ENCODE data around the gene DUSP28.
"Not testable (repeated sequence)": the region's sequence is repeated elsewhere in the genome, so short reads cannot be mapped to it uniquely, and the experiment has no call there.

Gene DUSP28

DNA sequence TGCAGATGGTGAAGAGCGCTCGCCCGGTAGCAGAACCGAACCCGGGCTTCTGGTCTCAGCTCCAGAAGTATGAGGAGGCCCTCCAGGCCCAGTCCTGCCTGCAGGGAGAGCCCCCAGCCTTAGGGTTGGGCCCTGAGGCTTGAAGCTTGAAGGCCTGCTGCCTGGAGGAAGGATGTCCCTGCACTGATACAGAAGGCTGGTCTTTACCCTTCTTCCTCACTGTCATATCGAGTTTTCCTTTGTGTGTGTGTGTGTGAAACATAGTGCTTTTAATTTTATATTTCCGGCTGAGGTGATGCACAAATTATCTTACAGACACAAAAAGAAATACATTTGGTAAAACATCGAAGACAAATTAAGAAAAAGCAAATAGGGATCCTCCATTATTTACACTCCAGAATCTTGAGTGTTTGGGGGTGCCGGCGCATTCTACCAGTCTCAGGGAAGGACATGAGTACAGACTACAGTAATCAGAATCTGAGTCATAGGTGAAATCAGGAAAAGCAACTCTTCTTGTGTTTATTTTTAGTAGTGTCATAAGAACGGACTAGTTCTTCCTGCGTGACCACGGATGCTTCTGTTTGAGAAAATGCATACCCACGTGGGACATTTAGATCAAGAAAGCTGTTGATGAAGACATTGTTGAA, 1.3 kb downstream of the DUSP28 start:
- peak overlapping the region; percentile 69 for H3K4me3 ChIP-seq (replicated peaks; ENCODE audit: low read depth, low read length)
- DNase-seq (ENCODE audit: low read depth) = peak; percentile 63
- TF ChIP-seq, protein P1, sequence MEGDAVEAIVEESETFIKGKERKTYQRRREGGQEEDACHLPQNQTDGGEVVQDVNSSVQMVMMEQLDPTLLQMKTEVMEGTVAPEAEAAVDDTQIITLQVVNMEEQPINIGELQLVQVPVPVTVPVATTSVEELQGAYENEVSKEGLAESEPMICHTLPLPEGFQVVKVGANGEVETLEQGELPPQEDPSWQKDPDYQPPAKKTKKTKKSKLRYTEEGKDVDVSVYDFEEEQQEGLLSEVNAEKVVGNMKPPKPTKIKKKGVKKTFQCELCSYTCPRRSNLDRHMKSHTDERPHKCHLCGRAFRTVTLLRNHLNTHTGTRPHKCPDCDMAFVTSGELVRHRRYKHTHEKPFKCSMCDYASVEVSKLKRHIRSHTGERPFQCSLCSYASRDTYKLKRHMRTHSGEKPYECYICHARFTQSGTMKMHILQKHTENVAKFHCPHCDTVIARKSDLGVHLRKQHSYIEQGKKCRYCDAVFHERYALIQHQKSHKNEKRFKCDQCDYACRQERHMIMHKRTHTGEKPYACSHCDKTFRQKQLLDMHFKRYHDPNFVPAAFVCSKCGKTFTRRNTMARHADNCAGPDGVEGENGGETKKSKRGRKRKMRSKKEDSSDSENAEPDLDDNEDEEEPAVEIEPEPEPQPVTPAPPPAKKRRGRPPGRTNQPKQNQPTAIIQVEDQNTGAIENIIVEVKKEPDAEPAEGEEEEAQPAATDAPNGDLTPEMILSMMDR (IDR thresholded peaks at IDR 0.05; ENCODE audit: low read length, missing control alignments) = no peak

DNA sequence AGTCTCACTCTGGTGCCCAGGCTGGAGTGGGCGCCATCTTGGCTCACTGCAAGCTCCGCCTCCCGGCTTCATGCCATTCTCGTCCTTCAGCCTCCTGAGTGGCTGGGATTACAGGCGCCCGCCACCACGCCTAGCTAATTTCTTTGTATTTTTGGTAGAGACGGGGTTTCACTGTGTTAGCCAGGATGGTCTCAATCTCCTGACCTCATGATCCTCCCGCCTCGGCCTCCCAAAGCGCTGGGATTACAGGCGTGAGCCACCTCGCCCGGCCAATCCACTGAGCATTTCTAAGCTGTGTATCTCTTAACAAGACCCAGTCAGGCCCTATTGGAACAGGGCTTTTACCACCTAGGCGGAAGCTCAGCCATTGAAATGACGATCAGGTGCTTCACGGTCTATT, 3.1 kb downstream of the DUSP28 start:
- DNase-seq (ENCODE audit: low read depth); H3K4me3 ChIP-seq (replicated peaks; ENCODE audit: low read depth, low read length): not testable (repeated sequence)

DNA sequence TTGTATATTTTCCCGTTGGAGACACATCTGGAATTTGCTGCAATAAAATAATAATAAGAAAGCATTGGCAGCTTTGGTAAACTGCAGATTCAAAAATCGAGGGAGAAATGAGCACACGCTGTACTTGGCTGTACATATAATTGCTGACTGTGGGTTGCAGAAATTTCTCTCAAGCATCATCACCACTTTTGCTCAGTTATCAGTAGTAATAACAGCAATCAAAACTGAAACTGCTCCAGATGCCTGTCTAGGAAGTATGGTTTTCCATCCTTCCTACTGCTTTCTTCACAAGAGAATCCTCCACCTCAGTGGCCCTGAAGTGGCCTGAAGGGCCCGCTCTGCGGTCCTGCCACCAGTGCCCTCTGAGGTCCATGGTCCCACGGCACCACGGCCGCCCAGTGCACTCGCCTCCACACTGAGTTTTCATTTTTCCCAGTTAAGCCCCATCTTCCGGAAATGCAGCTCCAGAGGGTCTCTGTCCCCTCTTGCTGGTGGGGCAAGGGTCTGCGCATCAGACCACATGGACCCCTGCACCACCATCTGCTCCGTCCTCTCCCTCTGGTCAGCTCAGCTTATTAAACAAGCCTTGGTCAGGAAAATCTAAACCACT, 3.9 kb downstream of the DUSP28 start:
- no peak for DNase-seq (ENCODE audit: low read depth)
- no peak overlapping the region for H3K4me3 ChIP-seq (replicated peaks; ENCODE audit: low read depth, low read length)
- TF ChIP-seq, protein P1 (IDR thresholded peaks at IDR 0.05; ENCODE audit: low read length, missing control alignments) = no peak

DNA sequence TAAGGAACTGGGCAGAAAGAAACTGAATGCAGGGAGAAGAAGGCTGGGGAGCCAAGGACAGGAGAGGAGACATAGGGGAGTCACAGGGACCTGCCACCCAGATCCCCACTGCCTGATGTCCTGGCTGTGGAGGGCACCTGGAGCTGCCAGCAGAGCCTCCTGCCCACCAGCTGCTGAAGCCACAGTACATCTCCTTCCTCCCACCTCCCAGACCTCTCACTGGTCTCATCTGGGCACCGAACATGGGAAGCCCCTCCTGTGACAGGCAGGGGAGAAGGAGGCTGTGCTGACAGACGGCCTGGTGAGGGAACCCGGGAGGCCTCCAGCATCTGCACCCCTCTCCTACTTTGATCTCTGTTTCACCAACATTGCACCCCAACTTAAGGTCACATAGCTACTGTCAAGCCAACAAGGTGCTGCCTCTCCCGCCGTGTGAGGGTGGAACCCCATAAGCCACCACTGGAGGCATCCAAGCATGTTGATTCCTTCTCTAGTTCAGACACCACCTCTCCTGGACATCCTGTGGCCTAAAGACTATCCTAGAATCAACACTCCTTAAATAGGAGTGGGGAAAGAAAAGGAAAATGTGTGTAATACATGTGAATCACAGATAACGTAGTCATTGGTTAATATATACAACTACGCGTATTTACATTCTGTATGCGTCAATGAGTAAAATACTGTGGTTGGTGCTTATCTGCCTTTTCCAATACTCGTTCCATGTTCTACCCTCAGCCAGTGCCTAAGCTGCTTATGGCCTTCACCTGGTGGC, 4.6 kb downstream of the DUSP28 start:
- TF ChIP-seq, protein P1 (IDR thresholded peaks at IDR 0.05; ENCODE audit: low read length, missing control alignments) = peak; percentile 17
- peak; percentile 57 for DNase-seq (ENCODE audit: low read depth)
- H3K4me3 ChIP-seq (replicated peaks; ENCODE audit: low read depth, low read length) = no peak overlapping the region

DNA sequence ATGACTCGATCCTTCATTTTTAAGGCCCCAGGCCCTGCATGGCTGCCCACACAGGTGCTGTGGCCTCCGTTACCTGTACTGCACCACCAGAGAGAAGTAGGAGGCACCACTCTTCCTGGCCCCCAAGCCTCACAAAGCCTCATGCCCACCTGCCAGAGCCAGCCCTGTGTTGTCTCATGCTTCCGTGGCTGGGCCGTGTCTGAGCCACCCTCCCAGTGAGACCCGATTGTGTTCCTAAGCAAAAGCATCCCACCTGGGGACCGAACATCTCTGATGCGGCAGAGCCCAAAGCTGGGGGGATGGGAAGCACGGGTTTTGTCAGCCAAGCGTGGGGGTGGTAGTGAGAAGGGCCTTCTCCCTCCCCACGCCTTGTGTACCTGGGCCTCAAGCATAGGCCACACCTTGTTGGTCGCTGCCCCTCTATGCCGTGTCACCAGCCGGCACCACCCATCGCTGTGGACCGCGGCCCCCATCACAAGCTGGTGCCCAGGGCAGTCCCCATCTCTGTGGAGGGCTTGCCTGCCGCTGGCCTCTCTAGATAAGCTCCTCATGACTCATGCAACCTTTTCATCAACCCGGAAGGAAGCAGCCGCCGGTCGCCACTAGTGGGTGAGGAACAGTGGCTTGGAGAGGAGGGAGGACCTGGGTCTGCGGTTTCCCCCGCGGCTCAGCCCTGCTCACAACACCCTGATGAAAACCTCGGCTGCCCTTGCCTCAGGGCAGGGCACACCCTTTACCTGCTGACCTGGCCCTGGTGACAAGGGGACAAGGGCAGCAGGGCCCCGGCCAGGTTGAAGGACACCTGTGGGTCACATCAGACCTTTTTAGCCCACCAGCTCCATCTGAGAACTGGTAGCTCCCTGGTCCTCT, 5.4 kb downstream of the DUSP28 start:
- peak overlapping the region; percentile 16 for H3K4me3 ChIP-seq (replicated peaks; ENCODE audit: low read depth, low read length)
- DNase-seq (ENCODE audit: low read depth) = peak; percentile 67
- TF ChIP-seq, protein P1 (IDR thresholded peaks at IDR 0.05; ENCODE audit: low read length, missing control alignments) = no peak

DNA sequence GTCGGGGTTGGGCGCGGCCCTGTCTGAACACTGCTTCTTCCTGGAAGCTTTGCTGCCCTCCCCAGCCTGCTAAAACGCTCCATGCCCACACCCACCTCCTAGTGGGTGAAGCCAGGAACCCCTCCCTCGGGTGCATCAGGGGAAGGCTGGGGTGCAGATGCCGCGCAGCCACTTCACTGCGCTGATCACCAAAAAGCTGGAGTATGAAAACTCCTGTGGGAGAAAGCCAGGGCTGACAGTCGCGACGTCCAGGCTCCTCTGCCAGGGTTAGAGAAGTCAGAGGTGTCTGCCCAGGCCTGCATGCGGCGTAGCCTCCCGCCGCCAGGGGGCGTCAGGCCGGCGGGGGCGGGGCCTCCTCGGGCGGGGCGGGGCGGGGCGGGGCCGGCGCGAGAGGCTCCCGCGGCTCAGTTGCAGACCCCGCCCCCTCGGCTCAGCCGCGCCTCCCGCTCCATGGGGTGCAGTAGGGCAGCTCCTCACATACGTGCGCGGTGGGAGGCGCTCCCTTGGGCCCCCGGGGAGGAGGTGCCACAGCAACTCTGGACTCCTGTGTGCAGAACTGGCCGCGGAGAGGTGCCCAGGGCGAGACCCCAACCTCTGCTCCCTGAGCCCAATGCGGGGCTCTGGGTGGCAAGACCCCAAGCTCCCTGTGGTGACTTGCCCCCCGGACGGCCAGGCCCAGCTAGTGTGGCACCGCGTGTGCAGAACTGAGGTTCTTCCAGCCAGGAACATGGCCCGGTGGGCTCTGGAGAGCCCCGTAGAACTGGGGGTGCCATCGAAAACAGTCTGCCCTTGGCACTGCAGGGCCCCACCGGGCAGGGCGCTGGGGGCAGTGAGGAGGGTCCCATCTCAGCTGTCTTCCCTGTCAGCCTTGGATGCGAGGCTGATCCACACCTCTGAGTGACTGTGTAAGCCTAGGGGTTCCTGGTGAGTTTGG, 6.3 kb downstream of the DUSP28 start:
- TF ChIP-seq, protein P1 (IDR thresholded peaks at IDR 0.05; ENCODE audit: low read length, missing control alignments) = peak; percentile 57
- peak overlapping the region; percentile 36 for H3K4me3 ChIP-seq (replicated peaks; ENCODE audit: low read depth, low read length)
- DNase-seq (ENCODE audit: low read depth) = peak; percentile 84
